GM21447 (cell line): ENCODE measurements around the gene ADISSP.

Experiments used
- ATAC-seq: cut with Tn5 transposase; IDR thresholded peaks from one replicate; pipeline ENCODE4 v1.9.1; 2021; ENCODE audit not compliant: unreplicated experiment

The ADISSP gene

GRCh38 chr20:3739054-3739925 lies 28.3 kb downstream of the ADISSP start:
- no peak for ATAC-seq

- no peak for ATAC-seq
These were observed 29.2 kb downstream of the ADISSP start for GRCh38 chr20:3738111-3739053.

DNA sequence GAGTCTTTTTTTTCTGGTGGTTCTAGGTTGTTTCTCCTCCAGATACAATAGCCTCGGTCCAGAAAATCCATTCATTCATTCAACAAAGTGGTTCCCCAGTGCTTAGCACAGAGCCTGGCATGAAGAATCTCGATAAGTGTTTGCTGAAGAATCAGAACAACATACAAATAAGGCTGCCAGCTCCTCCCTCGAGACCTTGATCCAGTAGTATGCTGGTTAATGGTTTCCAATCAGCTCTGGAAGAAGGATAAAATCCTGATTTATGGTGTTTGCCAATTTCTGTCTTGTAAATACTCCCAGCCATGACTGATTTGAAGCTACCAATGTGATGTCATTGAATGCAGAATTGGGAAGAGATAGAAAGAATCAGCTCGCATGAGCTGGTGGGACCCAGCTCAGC lies 31.8 kb downstream of the ADISSP start:
- ATAC-seq: no peak

GRCh38 chr20:3734111-3734843 lies 33.3 kb downstream of the ADISSP start:
- no peak for ATAC-seq

DNA sequence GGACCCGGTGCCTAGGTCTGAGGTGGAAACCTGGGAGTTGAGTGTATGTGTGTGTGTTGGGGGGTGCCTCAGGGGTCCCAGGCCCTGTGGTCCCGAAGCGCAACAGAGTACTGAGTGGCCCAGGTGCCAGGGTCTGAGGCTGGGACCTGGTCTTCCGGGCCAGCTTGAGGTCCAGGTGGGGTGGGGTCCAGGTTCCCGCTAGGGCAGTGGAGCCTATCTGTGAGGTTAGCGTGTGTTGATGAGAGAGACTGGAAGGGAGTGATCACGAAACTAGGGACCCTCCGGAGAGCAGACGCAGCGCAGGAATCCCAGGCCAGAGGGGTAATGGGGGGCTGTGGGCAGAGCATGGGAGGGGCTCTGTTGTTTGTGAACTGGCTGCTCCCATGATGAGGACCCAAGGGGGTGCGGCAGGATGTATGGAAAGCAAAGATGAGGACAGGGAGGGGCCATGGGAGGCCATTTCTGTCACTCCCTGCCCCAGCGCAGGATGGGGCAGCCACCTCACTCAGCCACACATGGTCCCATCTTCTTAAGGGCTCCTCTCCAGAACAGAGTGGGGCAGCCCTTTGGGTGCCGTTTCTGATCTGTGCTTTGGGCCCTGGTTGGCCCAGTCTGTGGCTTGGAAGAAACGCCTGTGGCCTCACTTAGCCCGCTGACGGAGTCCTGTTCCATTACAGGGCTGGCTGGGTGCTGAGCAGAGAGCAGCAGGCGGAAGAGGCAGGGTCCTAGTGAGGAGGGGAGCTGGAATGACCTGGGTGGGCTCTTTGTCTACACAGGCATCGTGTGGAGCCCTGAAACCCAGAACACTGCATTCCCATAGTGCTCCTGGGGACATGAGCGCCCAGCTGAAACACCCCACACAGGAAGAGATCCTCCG lies 34.2 kb downstream of the ADISSP start:
- no peak for ATAC-seq

- ATAC-seq: no peak
These were observed 35.0 kb downstream of the ADISSP start, which contains the start of gene HSPA12B for GRCh38 chr20:3732327-3733118. TSS of gene HSPA12B (plus strand) at chr20:3732685. CDS start at chr20:3738675, 5,990 bp downstream.

DNA sequence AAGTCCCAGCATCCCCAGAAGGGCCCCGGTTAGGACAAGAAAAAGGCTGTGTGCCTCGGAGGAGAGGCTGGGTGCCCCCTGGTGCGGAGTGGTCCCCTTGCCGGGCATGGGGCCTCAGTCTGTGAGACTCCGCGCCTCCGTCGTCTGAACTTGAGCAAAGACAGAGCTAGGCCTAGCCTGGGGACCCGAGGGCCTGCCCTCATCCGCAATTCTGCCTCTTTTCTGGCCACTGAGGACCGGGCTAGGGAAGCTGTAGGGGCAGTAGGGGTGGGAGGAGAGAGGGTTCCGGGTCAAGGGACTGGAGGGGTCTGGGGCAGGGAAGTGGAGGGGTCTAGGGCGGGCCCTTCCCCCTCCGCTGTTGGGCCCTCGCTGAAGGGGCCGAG lies 35.6 kb downstream of the ADISSP start:
- ATAC-seq: no peak

DNA sequence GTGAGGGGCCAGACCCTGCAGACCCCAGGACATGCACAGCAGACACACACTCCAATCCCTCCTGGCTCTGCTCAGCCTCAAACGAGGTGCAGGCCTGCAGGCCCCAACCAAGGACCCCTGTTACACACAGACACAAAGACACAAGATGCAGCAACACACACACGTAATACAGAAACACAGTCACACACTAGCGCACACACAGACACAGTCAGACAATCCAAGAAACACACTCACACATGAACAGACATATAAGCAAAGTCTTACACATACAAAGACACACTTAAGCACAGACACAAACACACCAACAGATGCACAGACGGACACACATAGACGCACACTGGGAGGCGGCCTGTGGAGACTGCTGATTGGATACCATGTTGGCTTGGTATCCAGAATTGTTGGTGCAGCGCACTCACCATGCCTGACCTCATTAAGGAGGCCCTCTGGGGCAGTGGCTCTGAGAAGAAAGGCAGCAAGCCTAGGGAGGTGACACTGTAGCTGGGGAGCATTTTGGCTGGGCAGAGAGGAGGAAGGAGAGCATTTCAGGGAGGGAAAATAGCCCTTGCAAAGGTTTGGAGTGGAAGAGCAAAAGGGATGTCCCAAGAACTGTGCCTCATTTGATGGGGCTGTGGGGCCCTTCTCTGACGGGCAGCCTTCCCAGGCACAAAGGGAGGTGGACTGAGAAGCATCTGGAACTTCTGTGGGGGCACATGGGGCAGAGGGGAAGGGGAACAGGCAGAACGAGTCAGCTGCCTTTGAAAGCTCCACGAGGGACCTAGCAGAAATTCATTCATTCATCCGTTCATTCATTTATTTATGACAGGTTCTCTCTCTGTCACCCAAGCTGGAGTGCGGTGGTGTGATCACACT lies 36.5 kb downstream of the ADISSP start:
- ATAC-seq: no peak

GRCh38 chr20:3729811-3730540 lies 37.6 kb downstream of the ADISSP start:
- no peak for ATAC-seq

GRCh38 chr20:3729378-3729777 lies 38.2 kb downstream of the ADISSP start:
- no peak for ATAC-seq

DNA sequence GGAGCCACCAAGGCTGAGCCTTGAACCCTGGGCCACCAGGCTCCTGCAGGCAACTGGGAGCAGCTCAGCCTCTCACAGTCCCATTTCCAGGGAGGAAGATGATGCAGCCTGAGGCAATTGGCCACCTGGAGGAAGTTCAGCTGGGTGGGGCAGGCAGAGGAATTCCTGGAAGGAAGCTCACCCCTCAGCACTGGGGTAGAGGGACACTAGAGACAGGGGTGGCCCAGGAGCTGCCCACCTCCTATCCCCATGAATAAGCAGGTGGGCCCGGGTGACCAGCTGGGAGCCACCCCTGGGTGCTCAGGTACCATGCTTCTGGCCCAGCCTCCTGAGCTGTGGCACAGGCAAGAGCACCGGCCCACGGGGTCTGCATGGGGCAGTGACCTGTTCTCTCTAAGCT lies 38.7 kb downstream of the ADISSP start:
- ATAC-seq: no peak

- ATAC-seq: no peak
These were observed 39.2 kb downstream of the ADISSP start for GRCh38 chr20:3728354-3728753.

GRCh38 chr20:3727401-3728021 lies 40.0 kb downstream of the ADISSP start:
- no peak for ATAC-seq

DNA sequence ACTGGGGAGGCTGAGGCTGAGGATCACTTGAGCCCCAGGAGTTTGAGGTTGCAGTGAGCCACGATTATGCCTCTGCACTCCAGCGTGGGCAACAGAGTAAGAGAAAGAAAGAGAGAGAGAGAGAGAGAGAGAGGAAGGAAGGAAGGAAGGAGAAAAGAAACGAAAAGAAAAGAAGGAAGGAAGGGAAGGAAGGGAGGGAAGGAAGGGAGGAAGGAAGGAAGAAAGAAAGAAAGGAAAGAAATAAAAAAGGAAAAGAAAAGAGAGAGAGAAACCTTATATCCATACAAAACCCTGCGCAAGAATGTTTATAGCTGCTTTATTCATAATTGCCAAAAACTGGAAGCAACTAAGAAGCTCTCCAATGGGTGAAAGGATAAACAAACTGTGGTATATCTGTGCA lies 43.2 kb downstream of the ADISSP start:
- ATAC-seq: no peak

GRCh38 chr20:3723284-3723683 lies 44.3 kb downstream of the ADISSP start:
- ATAC-seq: no peak

GRCh38 chr20:3721912-3722311 lies 45.6 kb downstream of the ADISSP start:
- ATAC-seq: no peak

GRCh38 chr20:3720626-3721025 lies 46.9 kb downstream of the ADISSP start:
- no peak for ATAC-seq
